ENCODE results near the gene NPAS3.

GRCh38 chr14:33030386-33030785 is 91.7 kb downstream of the NPAS3 start:
- TF ChIP-seq CTCF (IDR thresholded peaks at IDR 0.05; ENCODE audit: low read depth, low read length, missing input control) (no peak), ATF3 (IDR thresholded peaks at IDR 0.05) (no peak), RAD21 (IDR thresholded peaks at IDR 0.05) (no peak), MAX (IDR thresholded peaks at IDR 0.05) (no peak), RXRA (IDR thresholded peaks at IDR 0.05) (no peak)

All from liver (tissue), 3 donors.